H1 (cell line): ENCODE measurements around the gene NUDT3. TPM values are rescaled to one million over a fixed set of nuclear protein-coding genes. Genes with fewer than 3 reads are reported as not detected.

ENCODE experiments used
- ASH2L ChIP-seq: fragments of 200-600, 300-600 bp; sonication (generic); IDR thresholded peaks from one replicate; pipeline ENCODE4 v1.7.1; 2017; ENCODE audit warnings: low read length
- CHD2 ChIP-seq: IDR thresholded peaks from 2 replicates; pipeline ENCODE4 v1.6.1; 2012; ENCODE audit warnings: low read length, improper control_type of control experiment
- CREB1 ChIP-seq: IDR thresholded peaks from 2 replicates; pipeline ENCODE4 v1.6.1; 2012; ENCODE audit warnings: inconsistent platforms
- EP300 ChIP-seq, 2 experiments: IDR thresholded peaks; 1 replicate in 1 of 2; 2 replicates in 1 of 2; pipeline ENCODE4 v1.6.1; 2011 to 2012; ENCODE audit warnings: low read depth in 2 of 2, low read length in 2 of 2, mild to moderate bottlenecking in 2 of 2, borderline replicate concordance in 1 of 2, inconsistent platforms in 1 of 2, moderate library complexity in 1 of 2
- GABPA ChIP-seq: IDR thresholded peaks from 2 replicates; pipeline ENCODE4 v1.6.1; 2011; ENCODE audit warnings: mild to moderate bottlenecking, low read length, moderate library complexity, borderline replicate concordance; ENCODE audit not compliant: insufficient read depth
- GTF2F1 ChIP-seq: IDR thresholded peaks from 2 replicates; pipeline ENCODE4 v1.6.1; 2012; ENCODE audit warnings: low read depth, low read length, improper control_type of control experiment, borderline replicate concordance
- JUN ChIP-seq: IDR thresholded peaks from 2 replicates; pipeline ENCODE4 v1.6.1; 2011; ENCODE audit warnings: low read depth, mild to moderate bottlenecking, improper control_type of control experiment, low read length
- KDM4A ChIP-seq: IDR thresholded peaks from one replicate; pipeline ENCODE4 v1.7.1; 2012; ENCODE audit warnings: low read depth, mild to moderate bottlenecking, moderate library complexity, low read length, inconsistent platforms; ENCODE audit not compliant: severe bottlenecking
- NANOG ChIP-seq: IDR thresholded peaks from 2 replicates; pipeline ENCODE4 v1.6.1; 2011; ENCODE audit warnings: low read length, low read depth, mild to moderate bottlenecking, inconsistent platforms; ENCODE audit not compliant: insufficient read depth, poor library complexity, severe bottlenecking
- NRF1 ChIP-seq: IDR thresholded peaks from 2 replicates; pipeline ENCODE4 v1.6.1; 2011; ENCODE audit warnings: mild to moderate bottlenecking, low read depth, low read length, improper control_type of control experiment
- POLR2A ChIP-seq, 2 experiments: IDR thresholded peaks; 1 replicate in 1 of 2; 2 replicates in 1 of 2; pipeline ENCODE4 v1.6.1; 2011; ENCODE audit warnings: low read depth in 2 of 2, low read length in 2 of 2, mild to moderate bottlenecking in 2 of 2; ENCODE audit errors: control extremely low read depth in 1 of 2
- POU5F1 ChIP-seq: IDR thresholded peaks from 2 replicates; pipeline ENCODE4 v1.6.1; 2011; ENCODE audit warnings: low read depth, mild to moderate bottlenecking, low read length, moderate library complexity
- RNF2 ChIP-seq: fragments of 200-900, 300-1000 bp; sonication (generic); IDR thresholded peaks from 2 replicates; pipeline ENCODE4 v1.7.1; 2016; ENCODE audit warnings: borderline replicate concordance, low read depth, mild to moderate bottlenecking, antibody characterized with exemption, low read length; ENCODE audit not compliant: poor library complexity, severe bottlenecking; ENCODE audit errors: missing control alignments
- SAP30 ChIP-seq: fragments of 300-600 bp; sonication (generic); IDR thresholded peaks from 2 replicates; pipeline ENCODE4 v1.7.1; 2012; ENCODE audit warnings: low read length, moderate library complexity, mild to moderate bottlenecking, inconsistent platforms; ENCODE audit not compliant: insufficient read depth, insufficient replicate concordance
- SIN3A ChIP-seq, 2 experiments: IDR thresholded peaks in 1 of 2; conservative IDR thresholded peaks in 1 of 2; 2 replicates each; pipeline ENCODE4 v1.6.1; 2011 to 2012; ENCODE audit warnings: low read length in 2 of 2, improper control_type of control experiment in 1 of 2, low read depth in 1 of 2, mild to moderate bottlenecking in 1 of 2
- SIX5 ChIP-seq: IDR thresholded peaks from 2 replicates; pipeline ENCODE4 v1.6.1; 2011; ENCODE audit warnings: mild to moderate bottlenecking, low read depth, low read length
- SP1 ChIP-seq: IDR thresholded peaks from 2 replicates; pipeline ENCODE4 v1.6.1; 2011; ENCODE audit warnings: low read depth, low read length
- SP4 ChIP-seq: IDR thresholded peaks from 2 replicates; pipeline ENCODE4 v1.6.1; 2012; ENCODE audit warnings: low read length, inconsistent platforms
- SRF ChIP-seq: IDR thresholded peaks from 2 replicates; pipeline ENCODE4 v1.6.1; 2011; ENCODE audit warnings: mild to moderate bottlenecking, low read depth, low read length, moderate library complexity
- TAF7 ChIP-seq: optimal IDR thresholded peaks from 2 replicates; pipeline ENCODE3; 2011; ENCODE audit warnings: low read depth, mild to moderate bottlenecking, inconsistent platforms, low read length, moderate library complexity, borderline replicate concordance
- ZNF274 ChIP-seq: IDR thresholded peaks from 2 replicates; pipeline ENCODE4 v1.7.0; 2012; ENCODE audit warnings: low read length, borderline replicate concordance; ENCODE audit errors: extremely low read depth
- polyA plus RNA-seq, 7 experiments: library from polyadenylated mRNA; depleted of rRNA in 3 of 7; stranded (reverse) in 5 of 7; unstranded in 2 of 7; fragments of >200 nt in 5 of 7; fragments of 200-250 nt in 2 of 7; gene quantifications; 1 replicate in 5 of 7; 2 replicates in 1 of 7; 4 replicates in 1 of 7; pipeline versions ENCODE4 v1.2.1 to v1.2.3, GENCODE V29; 2011 to 2013; ENCODE audit warnings: missing spikeins in 2 of 7, mixed read lengths in 2 of 7
- total RNA-seq: library from RNA; stranded (reverse); fragmentation: NEBNext Ultra II Directional; extraction: Animal tissue kit (Norgen Biotek cat#: 25700); gene quantifications from 2 replicates; pipeline ENCODE4 v1.2.1, GENCODE V29; 2021
- TF ChIP-seq, protein P1 (sequence below): IDR thresholded peaks from 2 replicates; pipeline ENCODE4 v1.6.1; 2011; ENCODE audit warnings: low read length, improper control_type of control experiment
- TF ChIP-seq, protein P2 (sequence below): IDR thresholded peaks from 2 replicates; pipeline ENCODE4 v1.6.1; 2012; ENCODE audit warnings: inconsistent platforms

NUDT3 gene
- total and polyA plus RNA-seq, 2 of the 8 experiments (the other 6 are each of a cell fraction or from before 2014, with no cell fraction given) = 14.1 to 36.9 TPM

DNA sequence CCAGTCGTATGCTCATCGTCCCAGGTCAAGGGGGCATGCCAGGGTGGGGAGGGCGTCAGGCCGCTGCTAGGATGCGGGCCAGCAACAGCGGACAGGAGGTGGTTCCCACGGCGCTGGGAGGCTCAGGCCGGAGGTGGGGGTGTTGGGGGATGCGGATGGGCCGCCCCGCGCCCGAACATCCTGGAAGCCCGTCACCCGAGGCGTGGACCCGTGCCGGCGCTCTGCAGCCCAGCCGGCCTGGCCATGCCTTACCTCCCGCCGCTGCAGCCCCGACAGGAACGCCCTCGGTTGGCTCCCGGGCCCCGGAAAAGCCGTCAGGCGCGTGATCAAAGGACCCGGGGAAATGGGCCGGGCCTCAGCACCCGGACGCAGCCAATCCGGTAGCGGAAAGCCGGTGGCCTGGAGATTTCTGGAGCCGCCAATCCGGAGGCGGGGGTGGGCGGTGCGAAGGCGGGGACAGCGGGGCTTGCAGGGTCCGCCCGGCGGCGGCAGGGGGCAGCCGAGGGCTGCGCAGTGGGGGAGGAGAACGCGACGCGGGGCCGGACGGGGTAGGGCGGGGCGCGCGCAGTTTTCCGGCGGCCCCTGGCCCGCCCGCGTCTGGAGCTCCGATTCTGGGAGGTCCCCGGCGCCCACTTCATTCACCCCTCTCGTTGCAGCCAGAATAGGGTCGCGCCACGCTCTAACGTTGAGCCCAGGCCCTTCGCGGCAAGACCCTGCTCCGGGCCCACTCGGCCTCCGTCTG is 143.6 kb downstream of the NUDT3 start, which contains the start of gene SMIM29 (continued):
- TF ChIP-seq, protein P1, sequence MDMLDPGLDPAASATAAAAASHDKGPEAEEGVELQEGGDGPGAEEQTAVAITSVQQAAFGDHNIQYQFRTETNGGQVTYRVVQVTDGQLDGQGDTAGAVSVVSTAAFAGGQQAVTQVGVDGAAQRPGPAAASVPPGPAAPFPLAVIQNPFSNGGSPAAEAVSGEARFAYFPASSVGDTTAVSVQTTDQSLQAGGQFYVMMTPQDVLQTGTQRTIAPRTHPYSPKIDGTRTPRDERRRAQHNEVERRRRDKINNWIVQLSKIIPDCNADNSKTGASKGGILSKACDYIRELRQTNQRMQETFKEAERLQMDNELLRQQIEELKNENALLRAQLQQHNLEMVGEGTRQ = peak; percentile 23; the same call in 1 of the 2 replicates
- TF ChIP-seq SP4 (no peak), POLR2A (IDR thresholded peaks at IDR 0.05; ENCODE audit: control extremely low read depth in 1 of 2, low read depth in 2 of 2, low read length in 2 of 2) (no peak), SP1 (no peak), EP300 (IDR thresholded peaks at IDR 0.05; ENCODE audit: borderline replicate concordance in 1 of 2, low read depth in 2 of 2, low read length in 2 of 2) (no peak; a peak in 1 of 3 replicates), SRF (no peak), SIX5 (no peak), KDM4A (peak; percentile 71), NRF1 (no peak), GABPA (no peak), CHD2 (no peak), RNF2 (no peak), POU5F1 (no peak), NANOG (no peak), JUN (no peak), GTF2F1 (no peak), ASH2L (peak; percentile 46), TAF7 (no peak), SIN3A (conservative IDR thresholded peaks at IDR 0.05 in 1 of 2, IDR thresholded peaks at IDR 0.05 in 1 of 2; ENCODE audit: low read depth in 1 of 2, low read length in 2 of 2) (peak; percentile 51 to 65; a peak in 2 of 4 replicates), CREB1 (peak; percentile 70), ZNF274 (no peak), SAP30 (peak; percentile 1)
- TF ChIP-seq, protein P2, sequence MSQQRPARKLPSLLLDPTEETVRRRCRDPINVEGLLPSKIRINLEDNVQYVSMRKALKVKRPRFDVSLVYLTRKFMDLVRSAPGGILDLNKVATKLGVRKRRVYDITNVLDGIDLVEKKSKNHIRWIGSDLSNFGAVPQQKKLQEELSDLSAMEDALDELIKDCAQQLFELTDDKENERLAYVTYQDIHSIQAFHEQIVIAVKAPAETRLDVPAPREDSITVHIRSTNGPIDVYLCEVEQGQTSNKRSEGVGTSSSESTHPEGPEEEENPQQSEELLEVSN = no peak
